CD14-positive monocyte (primary cell): ENCODE results near the gene SLC39A12. TPM values are rescaled to one million over a fixed set of nuclear protein-coding genes. Genes with fewer than 3 reads are reported as not detected.

ENCODE experiments used
- DNase-seq, 3 donors: peaks; one replicate each; pipeline ENCODE4 v3.0.0-alpha.2; 2011 to 2022
- H2AFZ ChIP-seq: 2 replicates; pipeline ENCODE4 v1.6.0; 2012; ENCODE audit warnings: mild to moderate bottlenecking, low read depth, low read length, inconsistent platforms; ENCODE audit not compliant: insufficient read depth, poor library complexity, severe bottlenecking
- H3K27ac ChIP-seq, 2 donors: 1 replicate in 1 of 2; 2 replicates in 1 of 2; pipeline ENCODE4 v1.5.1; 2012 to 2013; ENCODE audit warnings: low read length in 2 of 2, control low read depth in 1 of 2, inconsistent platforms in 1 of 2, low read depth in 1 of 2, mild to moderate bottlenecking in 1 of 2
- H3K27me3 ChIP-seq, 2 donors: one replicate each; pipeline versions ENCODE4 v1.6.0 to v1.6.1; 2011 to 2013; ENCODE audit warnings: low read length in 2 of 2; ENCODE audit not compliant: control insufficient read depth in 2 of 2, insufficient read depth in 2 of 2
- H3K36me3 ChIP-seq, 2 donors: replicated peaks in 1 of 2; 1 replicate in 1 of 2; 2 replicates in 1 of 2; pipeline versions ENCODE4 v1.5.1 to v1.6.1; 2012 to 2013; ENCODE audit warnings: low read length in 2 of 2, control low read depth in 1 of 2, inconsistent platforms in 1 of 2, mild to moderate bottlenecking in 1 of 2; ENCODE audit not compliant: insufficient read depth in 2 of 2, control insufficient read depth in 1 of 2
- H3K4me1 ChIP-seq, 2 donors: 1 replicate in 1 of 2; 2 replicates in 1 of 2; pipeline versions ENCODE4 v1.5.1 to v1.6.1; 2012 to 2013; ENCODE audit warnings: low read length in 2 of 2, control low read depth in 1 of 2, inconsistent platforms in 1 of 2, mild to moderate bottlenecking in 1 of 2, moderate library complexity in 1 of 2; ENCODE audit not compliant: insufficient read depth in 2 of 2, control insufficient read depth in 1 of 2
- H3K4me2 ChIP-seq: replicated peaks from 2 replicates; pipeline ENCODE3; 2012; ENCODE audit warnings: low read length, moderate library complexity, mild to moderate bottlenecking; ENCODE audit not compliant: poor library complexity, severe bottlenecking; ENCODE audit errors: extremely low read depth
- H3K4me3 ChIP-seq, 3 experiments: fragments of 200-600 bp in 1 of 3; sonication (generic) in 1 of 3; replicated peaks in 1 of 3; 1 replicate in 2 of 3; 2 replicates in 1 of 3; pipeline ENCODE4 v1.5.1; 2011 to 2013; ENCODE audit warnings: low read length in 3 of 3, mild to moderate bottlenecking in 3 of 3, control low read depth in 2 of 3, low read depth in 2 of 3, inconsistent platforms in 1 of 3, moderate library complexity in 1 of 3
- H3K79me2 ChIP-seq: 2 replicates; pipeline ENCODE4 v1.6.0; 2012; ENCODE audit warnings: mild to moderate bottlenecking, control low read depth, inconsistent platforms, low read length, moderate library complexity; ENCODE audit not compliant: insufficient read depth
- H3K9ac ChIP-seq: 2 replicates; pipeline ENCODE4 v1.6.0; 2017; ENCODE audit warnings: low read length, mild to moderate bottlenecking; ENCODE audit not compliant: insufficient read depth, poor library complexity, severe bottlenecking
- H3K9me3 ChIP-seq, 2 donors: replicated peaks in 1 of 2; 1 replicate in 1 of 2; 2 replicates in 1 of 2; pipeline versions ENCODE4 v1.5.1 to v1.6.1; 2012 to 2013; ENCODE audit warnings: low read length in 2 of 2, control low read depth in 1 of 2; ENCODE audit not compliant: control insufficient read depth in 1 of 2, insufficient read depth in 1 of 2
- H4K20me1 ChIP-seq: 2 replicates; pipeline ENCODE4 v1.6.0; 2012; ENCODE audit warnings: mild to moderate bottlenecking, low read length, control low read depth, moderate library complexity; ENCODE audit not compliant: insufficient read depth
- H3K27ac Mint-ChIP-seq, 7 donors: one replicate each; pipeline ENCODE4 v1.8.0; 2020; ENCODE audit warnings: mild to moderate bottlenecking in 7 of 7, mixed read lengths in 7 of 7, moderate library complexity in 6 of 7, inconsistent platforms in 2 of 7
- H3K27me3 Mint-ChIP-seq, 3 donors: one replicate each; pipeline ENCODE4 v1.8.0; 2021 to 2022; ENCODE audit warnings: low read depth in 3 of 3, mild to moderate bottlenecking in 3 of 3, mixed read lengths in 3 of 3, moderate library complexity in 3 of 3, inconsistent platforms in 1 of 3
- H3K36me3 Mint-ChIP-seq, 2 donors: one replicate each; pipeline ENCODE4 v1.8.0; 2020; ENCODE audit warnings: mixed read lengths in 2 of 2, inconsistent platforms in 1 of 2, mild to moderate bottlenecking in 1 of 2
- H3K4me1 Mint-ChIP-seq: one replicate; pipeline ENCODE4 v1.8.0; 2020; ENCODE audit warnings: mild to moderate bottlenecking, mixed read lengths
- H3K4me3 Mint-ChIP-seq, 2 donors: one replicate each; pipeline ENCODE4 v1.8.0; 2020; ENCODE audit warnings: mild to moderate bottlenecking in 2 of 2, mixed read lengths in 2 of 2, moderate library complexity in 1 of 2
- H3K9me3 Mint-ChIP-seq, 7 donors: one replicate each; pipeline ENCODE4 v1.8.0; 2020 to 2022; ENCODE audit warnings: mixed read lengths in 7 of 7, mild to moderate bottlenecking in 6 of 7, moderate library complexity in 6 of 7, inconsistent platforms in 2 of 7
- CTCF ChIP-seq: fragments of 200-600 bp; IDR thresholded peaks from one replicate; pipeline ENCODE4 v1.8.0; 2022; ENCODE audit warnings: antibody characterized with exemption, mild to moderate bottlenecking
- WGBS: methylation state at CpG from one replicate; pipeline ENCODE4 v1.1.5; 2013; ENCODE audit warnings: missing lambda C conversion rate; ENCODE audit not compliant: insufficient coverage; 5-methylcytosine and 5-hydroxymethylcytosine counted together
- intact Hi-C, 2 donors: fragments of 100-400 bp; cut with micrococcal nuclease; formaldehyde crosslinking; loops; one replicate each; pipeline versions ENCODE4 v1.15.0 to v1.15.1; 2023
- polyA plus RNA-seq, 3 donors: library from polyadenylated mRNA; depleted of rRNA in 1 of 3; unstranded in 2 of 3; stranded (reverse) in 1 of 3; fragments of 300-500 nt in 2 of 3; fragments of >200 nt in 1 of 3; fragmentation: Illumina TruSeq in 2 of 3; gene quantifications; 1 replicate in 2 of 3; 2 replicates in 1 of 3; pipeline ENCODE4 v1.2.3, GENCODE V29; 2012 to 2021

Gene SLC39A12
- polyA plus RNA-seq, 3 donors: not detected

GRCh38 chr10:17912754-17913153 is 39.0 kb upstream of the SLC39A12 start:
- no peaks in the 10 kb centered on the region for H3K79me2 ChIP-seq
- H4K20me1 ChIP-seq: no peaks in the 10 kb centered on the region
- no peak for DNase-seq
- H3K27me3 Mint-ChIP-seq: peaks cover 0 to 6% (median 4%) of the 10 kb centered on the region in 3 donors
- no peak overlapping the region for H3K9ac ChIP-seq
- no peaks in the 10 kb centered on the region for H3K36me3 Mint-ChIP-seq
- H3K9me3 ChIP-seq: no peaks in the 10 kb centered on the region
- no peaks in the 10 kb centered on the region for H3K4me1 ChIP-seq
- H3K4me3 Mint-ChIP-seq: no peak overlapping the region
- H3K27ac Mint-ChIP-seq: no peak overlapping the region
- no peaks in the 10 kb centered on the region for H3K36me3 ChIP-seq
- H3K4me3 ChIP-seq: no peak overlapping the region
- intact Hi-C loops: no loop called here
- no peak overlapping the region for H3K27ac ChIP-seq
- H3K9me3 Mint-ChIP-seq: peaks cover 0 to 14% (median 3%) of the 10 kb centered on the region in 7 donors
- peaks cover 2% of the 10 kb centered on the region for H3K4me1 Mint-ChIP-seq
- no peak for TF ChIP-seq CTCF
- no peak overlapping the region for H3K4me2 ChIP-seq
- no peak overlapping the region for H2AFZ ChIP-seq
- 100% methylated on average over 1 of the region's 4 CpGs for WGBS
- no peaks in the 10 kb centered on the region for H3K27me3 ChIP-seq

DNA sequence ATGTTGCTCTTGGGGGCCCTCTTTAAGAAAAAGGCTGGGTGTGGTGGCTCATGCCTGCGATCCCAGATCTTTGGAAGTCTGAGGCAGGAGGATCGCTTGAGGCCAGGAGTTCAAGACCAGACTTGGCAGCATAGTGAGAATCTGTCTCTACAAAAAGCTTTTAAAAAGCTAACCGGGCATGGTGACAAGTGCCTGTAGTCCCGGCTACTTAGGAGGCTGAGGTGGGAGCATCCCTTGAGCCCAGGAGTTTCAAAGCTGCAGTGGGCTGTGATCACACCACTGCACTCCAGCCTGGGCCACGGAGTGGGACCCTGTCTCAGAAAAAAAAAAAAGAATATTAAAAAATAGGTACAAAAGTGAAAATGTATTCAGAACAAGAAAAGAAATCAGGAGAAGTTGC is 38.1 kb upstream of the SLC39A12 start:
- H3K27me3 Mint-ChIP-seq: peaks cover 0 to 4% (median 1%) of the 10 kb centered on the region in 3 donors
- no peak overlapping the region for H3K9ac ChIP-seq
- no peak overlapping the region for H3K4me3 ChIP-seq
- H3K4me2 ChIP-seq: no peak overlapping the region
- H3K27ac Mint-ChIP-seq: no peak overlapping the region
- H3K36me3 ChIP-seq: no peaks in the 10 kb centered on the region
- TF ChIP-seq CTCF: no peak
- H3K79me2 ChIP-seq: no peaks in the 10 kb centered on the region
- no peaks in the 10 kb centered on the region for H3K27me3 ChIP-seq
- H3K4me1 Mint-ChIP-seq: peaks cover 2% of the 10 kb centered on the region
- intact Hi-C loops: no loop called here
- no peaks in the 10 kb centered on the region for H3K4me1 ChIP-seq
- no peaks in the 10 kb centered on the region for H4K20me1 ChIP-seq
- WGBS: 97% methylated on average over 3 of the region's 5 CpGs
- H3K9me3 Mint-ChIP-seq: peaks cover 6 to 20% (median 8%) of the 10 kb centered on the region in 7 donors
- no peaks in the 10 kb centered on the region for H3K36me3 Mint-ChIP-seq
- DNase-seq: no peak
- H2AFZ ChIP-seq: no peak overlapping the region
- no peak overlapping the region for H3K4me3 Mint-ChIP-seq
- H3K9me3 ChIP-seq: no peaks in the 10 kb centered on the region
- H3K27ac ChIP-seq: no peak overlapping the region
